ENCODE data around the gene CDH12. TPM values are rescaled to one million over a fixed set of nuclear protein-coding genes. Genes with fewer than 3 reads are reported as not detected.

Gene CDH12
- polyA plus RNA-seq, 1 experiment, result not detected

DNA sequence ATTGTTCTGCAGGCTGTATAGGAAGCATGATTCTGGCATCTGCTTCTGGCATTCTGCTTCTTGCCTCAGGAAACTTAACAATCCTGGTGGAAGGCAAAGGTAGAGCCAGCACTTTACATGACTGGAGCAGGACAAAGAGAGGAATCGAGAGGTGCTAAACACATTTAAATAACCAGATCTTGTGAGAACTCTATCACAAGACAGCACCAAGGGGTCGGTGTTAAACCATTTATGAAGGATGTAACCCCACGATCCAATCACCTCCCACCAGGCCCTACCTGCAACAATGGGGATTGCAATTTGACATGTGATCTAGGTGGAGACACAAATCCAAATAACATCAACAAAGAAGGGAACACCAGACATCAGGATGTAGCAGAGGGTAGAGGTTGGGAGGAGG is 221.5 kb downstream of the CDH12 start:
- Histone ChIP-seq H3K4me3 (ENCODE audit: low read depth, low read length) (no peak overlapping the region), H3K9me3 (ENCODE audit: control insufficient read depth, insufficient read depth, low read length) (no peaks in the 10 kb centered on the region), H3K27me3 (ENCODE audit: control insufficient read depth, insufficient read depth, low read length) (no peaks in the 10 kb centered on the region), H3K27ac (ENCODE audit: low read depth, low read length) (no peak overlapping the region)
- POLR2A ChIA-PET, result no interaction called here
- TF ChIP-seq, protein P1, sequence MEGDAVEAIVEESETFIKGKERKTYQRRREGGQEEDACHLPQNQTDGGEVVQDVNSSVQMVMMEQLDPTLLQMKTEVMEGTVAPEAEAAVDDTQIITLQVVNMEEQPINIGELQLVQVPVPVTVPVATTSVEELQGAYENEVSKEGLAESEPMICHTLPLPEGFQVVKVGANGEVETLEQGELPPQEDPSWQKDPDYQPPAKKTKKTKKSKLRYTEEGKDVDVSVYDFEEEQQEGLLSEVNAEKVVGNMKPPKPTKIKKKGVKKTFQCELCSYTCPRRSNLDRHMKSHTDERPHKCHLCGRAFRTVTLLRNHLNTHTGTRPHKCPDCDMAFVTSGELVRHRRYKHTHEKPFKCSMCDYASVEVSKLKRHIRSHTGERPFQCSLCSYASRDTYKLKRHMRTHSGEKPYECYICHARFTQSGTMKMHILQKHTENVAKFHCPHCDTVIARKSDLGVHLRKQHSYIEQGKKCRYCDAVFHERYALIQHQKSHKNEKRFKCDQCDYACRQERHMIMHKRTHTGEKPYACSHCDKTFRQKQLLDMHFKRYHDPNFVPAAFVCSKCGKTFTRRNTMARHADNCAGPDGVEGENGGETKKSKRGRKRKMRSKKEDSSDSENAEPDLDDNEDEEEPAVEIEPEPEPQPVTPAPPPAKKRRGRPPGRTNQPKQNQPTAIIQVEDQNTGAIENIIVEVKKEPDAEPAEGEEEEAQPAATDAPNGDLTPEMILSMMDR (IDR thresholded peaks at IDR 0.05; ENCODE audit: low read depth, low read length), result no peak
- DNase-seq (ENCODE audit: low read depth, low spot score), result no peak
- CTCF ChIA-PET, result no interaction called here

DNA sequence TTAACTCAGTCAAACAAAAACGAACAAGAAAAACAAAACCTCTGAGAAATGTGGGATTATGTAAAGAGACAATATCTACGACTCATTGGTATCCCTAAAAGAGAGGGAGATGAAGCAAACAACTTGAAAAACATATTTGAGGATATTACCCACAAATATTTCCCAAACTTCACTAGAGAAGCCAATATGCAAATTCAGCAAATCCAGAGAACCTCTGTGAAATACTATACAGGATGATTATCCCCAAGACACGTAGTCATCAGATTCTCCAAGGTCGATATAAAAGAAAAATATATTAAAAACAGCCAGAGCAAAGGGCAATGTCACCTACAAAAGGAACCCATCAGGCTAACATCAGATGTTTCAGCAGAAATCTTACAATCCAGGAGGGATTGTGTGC is 226.1 kb downstream of the CDH12 start:
- no peaks in the 10 kb centered on the region for H3K9me3 ChIP-seq (ENCODE audit: control insufficient read depth, insufficient read depth, low read length)
- TF ChIP-seq, protein P1 (IDR thresholded peaks at IDR 0.05; ENCODE audit: low read depth, low read length), result no peak
- no peak for DNase-seq (ENCODE audit: low read depth, low spot score)
- H3K27ac ChIP-seq (ENCODE audit: low read depth, low read length), result no peak overlapping the region
- no peaks in the 10 kb centered on the region for H3K27me3 ChIP-seq (ENCODE audit: control insufficient read depth, insufficient read depth, low read length)
- ChIA-PET POLR2A (no interaction called here), CTCF (no interaction called here)
- H3K4me3 ChIP-seq (ENCODE audit: low read depth, low read length), result no peak overlapping the region

DNA sequence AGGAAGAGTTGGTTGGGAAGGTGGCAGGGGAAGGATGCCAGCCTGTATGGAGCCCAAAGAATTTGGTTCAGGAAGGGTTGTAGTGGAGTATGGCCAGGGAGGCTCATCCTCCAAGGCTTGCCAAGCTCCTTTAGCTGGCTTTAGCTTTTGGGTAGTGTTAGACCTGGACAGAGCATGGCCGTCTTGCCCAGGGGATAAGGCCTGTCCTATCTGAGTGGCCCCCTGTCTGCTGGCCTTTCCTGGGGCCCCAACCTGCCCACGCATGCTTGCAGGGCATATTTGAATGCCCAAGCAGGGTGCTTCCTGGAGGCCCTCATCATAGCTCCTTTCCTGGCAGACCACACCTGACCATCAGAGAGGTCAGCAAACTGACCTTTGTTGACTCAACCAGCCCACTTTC is 227.7 kb downstream of the CDH12 start:
- Histone ChIP-seq H3K4me3 (ENCODE audit: low read depth, low read length) (no peak overlapping the region), H3K27ac (ENCODE audit: low read depth, low read length) (no peak overlapping the region), H3K27me3 (ENCODE audit: control insufficient read depth, insufficient read depth, low read length) (no peaks in the 10 kb centered on the region), H3K9me3 (ENCODE audit: control insufficient read depth, insufficient read depth, low read length) (no peaks in the 10 kb centered on the region)
- CTCF ChIA-PET, result no interaction called here
- TF ChIP-seq, protein P1 (IDR thresholded peaks at IDR 0.05; ENCODE audit: low read depth, low read length), result no peak
- DNase-seq (ENCODE audit: low read depth, low spot score), result no peak
- POLR2A ChIA-PET, result no interaction called here

DNA sequence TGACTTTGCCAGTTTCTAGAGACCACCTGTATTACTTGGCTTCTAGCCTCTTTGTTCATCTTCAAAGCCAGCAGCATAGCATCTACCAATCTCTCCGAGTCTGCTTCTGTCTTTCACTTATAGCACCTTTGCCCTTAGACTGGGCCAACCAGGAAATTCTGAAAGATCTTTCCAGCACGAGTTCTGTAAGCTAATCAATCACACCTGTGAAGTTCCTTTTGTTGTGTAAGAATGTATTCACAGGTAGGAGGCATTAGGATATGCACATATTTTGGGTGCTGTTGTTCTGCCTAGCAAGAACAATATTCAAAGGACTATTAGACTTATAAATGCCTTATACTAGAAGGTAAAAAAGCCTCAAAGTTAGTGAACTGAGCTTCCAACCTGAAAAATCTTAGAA is 232.1 kb downstream of the CDH12 start:
- no peak for DNase-seq (ENCODE audit: low read depth, low spot score)
- Histone ChIP-seq H3K9me3 (ENCODE audit: control insufficient read depth, insufficient read depth, low read length) (no peaks in the 10 kb centered on the region), H3K27ac (ENCODE audit: low read depth, low read length) (no peak overlapping the region), H3K4me3 (ENCODE audit: low read depth, low read length) (no peak overlapping the region), H3K27me3 (ENCODE audit: control insufficient read depth, insufficient read depth, low read length) (no peaks in the 10 kb centered on the region)
- ChIA-PET POLR2A (no interaction called here), CTCF (no interaction called here)
- TF ChIP-seq, protein P1 (IDR thresholded peaks at IDR 0.05; ENCODE audit: low read depth, low read length), result no peak

DNA sequence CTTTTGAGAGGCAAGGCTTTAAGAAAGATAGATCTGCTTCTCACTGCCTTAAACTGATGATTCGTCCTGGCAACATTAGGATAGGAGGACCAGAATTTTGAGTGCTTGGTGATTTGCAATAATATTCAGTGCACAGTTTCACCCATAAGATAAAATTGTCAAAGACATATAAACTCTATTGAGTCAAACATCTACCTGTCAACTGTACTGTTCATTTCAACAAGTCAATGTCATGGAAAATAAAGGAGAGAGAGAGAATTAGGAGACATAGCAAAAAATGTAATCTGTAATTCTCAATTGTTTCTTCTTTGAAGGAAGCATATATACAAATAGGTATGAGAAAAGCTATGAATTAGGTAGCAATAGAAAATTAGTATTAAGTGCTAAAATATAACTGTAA is 237.2 kb downstream of the CDH12 start:
- H3K9me3 ChIP-seq (ENCODE audit: control insufficient read depth, insufficient read depth, low read length), result no peaks in the 10 kb centered on the region
- no peaks in the 10 kb centered on the region for H3K27me3 ChIP-seq (ENCODE audit: control insufficient read depth, insufficient read depth, low read length)
- no peak overlapping the region for H3K27ac ChIP-seq (ENCODE audit: low read depth, low read length)
- ChIA-PET POLR2A (no interaction called here), CTCF (no interaction called here)
- TF ChIP-seq, protein P1 (IDR thresholded peaks at IDR 0.05; ENCODE audit: low read depth, low read length), result no peak
- DNase-seq (ENCODE audit: low read depth, low spot score), result no peak
- no peak overlapping the region for H3K4me3 ChIP-seq (ENCODE audit: low read depth, low read length)

All from AG04450 (cell line).